CD4-positive, alpha-beta T cell treated with Interleukin-17A for 4 hours (primary cell): Measurements from ENCODE around the gene DNAJA2.
A peak's percentile ranks its signal among the peaks of the same experiment; 100 is the strongest.
"Not testable (repeated sequence)": the region's sequence is repeated elsewhere in the genome, so short reads cannot be mapped to it uniquely, and the experiment has no call there.

Source experiments
- DNase-seq: peaks from one replicate; pipeline ENCODE4 v3.0.0-alpha.2; 2020; ENCODE audit warnings: mixed read lengths

DNAJA2 gene

GRCh38 chr16:46973207-46973995 lies at the start of gene DNAJA2:
TSS of gene DNAJA2 (minus strand) at chr16:46973674. CDS start at chr16:46973572, 102 bp downstream.
- peak; percentile 93 for DNase-seq

- no peak for DNase-seq
These were observed 46.1 kb upstream of the DNAJA2 start for GRCh38 chr16:47019568-47019967.

GRCh38 chr16:47018223-47018891 lies 44.9 kb upstream of the DNAJA2 start:
- DNase-seq, result peak; percentile 37

- DNase-seq, result no peak
These were observed 44.2 kb upstream of the DNAJA2 start for GRCh38 chr16:47017636-47018035.

GRCh38 chr16:47016700-47017133 lies 43.2 kb upstream of the DNAJA2 start:
- peak; percentile 3 for DNase-seq

GRCh38 chr16:47013910-47014309 lies 40.4 kb upstream of the DNAJA2 start:
- DNase-seq, result no peak

GRCh38 chr16:47013172-47013571 lies 39.7 kb upstream of the DNAJA2 start:
- no peak for DNase-seq

- not testable (repeated sequence) for DNase-seq
These were observed 37.3 kb upstream of the DNAJA2 start for GRCh38 chr16:47010812-47011211.

GRCh38 chr16:47008612-47009011 lies 35.1 kb upstream of the DNAJA2 start:
- no peak for DNase-seq

GRCh38 chr16:47008174-47008573 lies 34.7 kb upstream of the DNAJA2 start:
- no peak for DNase-seq

- DNase-seq, result no peak
These were observed 31.2 kb upstream of the DNAJA2 start for GRCh38 chr16:47004652-47005051.

- not testable (repeated sequence) for DNase-seq
These were observed 26.6 kb upstream of the DNAJA2 start for GRCh38 chr16:47000066-47000465.

GRCh38 chr16:46997844-46998243 lies 24.4 kb upstream of the DNAJA2 start:
- DNase-seq, result no peak

- no peak for DNase-seq
These were observed 23.5 kb upstream of the DNAJA2 start for GRCh38 chr16:46996952-46997458.

- DNase-seq, result no peak
These were observed 22.9 kb upstream of the DNAJA2 start for GRCh38 chr16:46996391-46996790.

- no peak for DNase-seq
These were observed 18.5 kb upstream of the DNAJA2 start for GRCh38 chr16:46991729-46992704.

GRCh38 chr16:46986896-46987295 lies 13.4 kb upstream of the DNAJA2 start:
- DNase-seq, result no peak

GRCh38 chr16:46986438-46986837 lies 13.0 kb upstream of the DNAJA2 start:
- DNase-seq, result no peak

- no peak for DNase-seq
These were observed 8.9 kb upstream of the DNAJA2 start for GRCh38 chr16:46982335-46982734.

- no peak for DNase-seq
These were observed 7.5 kb upstream of the DNAJA2 start for GRCh38 chr16:46980926-46981325.

GRCh38 chr16:46976550-46976949 lies 3.1 kb upstream of the DNAJA2 start:
- DNase-seq, result no peak

GRCh38 chr16:46975908-46976470 lies 2.5 kb upstream of the DNAJA2 start:
- no peak for DNase-seq
